GM18519 (cell line): ENCODE data around the gene DCBLD2.
"Not testable (repeated sequence)": the region's sequence is repeated elsewhere in the genome, so short reads cannot be mapped to it uniquely, and the experiment has no call there.

Experiments used
- ATAC-seq: cut with Tn5 transposase; IDR thresholded peaks from one replicate; pipeline ENCODE4 v1.9.1; 2021; ENCODE audit warnings: mild to moderate bottlenecking, moderate library complexity; ENCODE audit not compliant: unreplicated experiment, low FRiP score

The DCBLD2 gene

GRCh38 chr3:98846101-98846500 lies 55.4 kb downstream of the DCBLD2 start:
- ATAC-seq = no peak

- ATAC-seq = no peak
Observed at GRCh38 chr3:98843266-98843959, 58.1 kb downstream of the DCBLD2 start.

GRCh38 chr3:98839846-98840245 lies 61.6 kb downstream of the DCBLD2 start:
- no peak for ATAC-seq

- not testable (repeated sequence) for ATAC-seq
Observed at GRCh38 chr3:98831060-98831459, 70.4 kb downstream of the DCBLD2 start.

- no peak for ATAC-seq
Observed at GRCh38 chr3:98829246-98829832, 72.2 kb downstream of the DCBLD2 start.

GRCh38 chr3:98827221-98827920 lies 74.1 kb downstream of the DCBLD2 start:
- no peak for ATAC-seq

GRCh38 chr3:98826126-98826525 lies 75.4 kb downstream of the DCBLD2 start:
- ATAC-seq = no peak

- ATAC-seq = no peak
Observed at GRCh38 chr3:98824256-98824655, 77.2 kb downstream of the DCBLD2 start.

GRCh38 chr3:98823791-98824190 lies 77.7 kb downstream of the DCBLD2 start:
- ATAC-seq = no peak

GRCh38 chr3:98821063-98821462 lies 80.4 kb downstream of the DCBLD2 start:
- ATAC-seq = no peak

- ATAC-seq = peak; percentile 86
Observed at GRCh38 chr3:98817547-98818041, 83.9 kb downstream of the DCBLD2 start.

- ATAC-seq = no peak
Observed at GRCh38 chr3:98814817-98815420, 86.6 kb downstream of the DCBLD2 start.

GRCh38 chr3:98812851-98813374 lies 88.6 kb downstream of the DCBLD2 start:
- ATAC-seq = peak; percentile 37

- no peak for ATAC-seq
Observed at GRCh38 chr3:98811048-98811447, 90.4 kb downstream of the DCBLD2 start.

GRCh38 chr3:98809557-98809956 lies 91.9 kb downstream of the DCBLD2 start:
- ATAC-seq = no peak

- ATAC-seq = no peak
Observed at GRCh38 chr3:98808071-98808470, 93.4 kb downstream of the DCBLD2 start.

- ATAC-seq = no peak
Observed at GRCh38 chr3:98807561-98807960, 93.9 kb downstream of the DCBLD2 start.

- ATAC-seq = no peak
Observed at GRCh38 chr3:98807011-98807410, 94.5 kb downstream of the DCBLD2 start.

GRCh38 chr3:98806521-98806920 lies 95.0 kb downstream of the DCBLD2 start:
- ATAC-seq = no peak

- ATAC-seq = no peak
Observed at GRCh38 chr3:98805571-98805970, 95.9 kb downstream of the DCBLD2 start.
